Upper lobe of left lung (tissue), 4 donors: Measurements from ENCODE around the gene JAK3.
"Not testable (repeated sequence)": the region's sequence is repeated elsewhere in the genome, so short reads cannot be mapped to it uniquely, and the experiment has no call there.

Experiments
- POLR2A ChIP-seq, 4 donors: fragments of 450-650 bp; IDR thresholded peaks; one replicate each; pipeline ENCODE4 v1.5.1; 2016 to 2017; ENCODE audit warnings: antibody characterized with exemption in 4 of 4, mild to moderate bottlenecking in 2 of 4
- TF ChIP-seq, protein P1 (sequence below), 6 experiments: fragments of 450-650 bp in 4 of 6; fragments of 200-600 bp in 2 of 6; sonication (generic) in 2 of 6; IDR thresholded peaks; one replicate each; pipeline ENCODE4 v1.5.1; 2016 to 2019; ENCODE audit warnings: antibody characterized with exemption in 6 of 6

DNA sequence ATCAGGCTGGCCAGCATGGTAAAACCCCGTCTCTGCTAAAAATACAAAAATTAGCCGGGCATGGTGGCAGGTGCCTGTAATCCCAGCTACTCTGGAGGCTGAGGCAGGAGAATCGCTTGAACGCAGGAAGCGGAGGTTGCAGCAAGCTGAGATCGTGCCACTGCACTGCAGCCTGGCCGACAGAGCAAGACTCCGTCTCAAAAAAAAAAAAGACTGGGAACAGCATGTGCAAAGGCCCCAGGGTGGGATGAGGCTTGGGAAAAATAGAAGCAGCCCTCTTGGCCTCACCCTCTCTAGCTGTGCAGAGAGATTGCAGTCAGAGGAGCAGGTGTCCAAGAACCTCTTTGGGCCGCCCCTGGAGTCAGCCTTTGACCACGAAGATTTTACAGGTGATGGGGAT, 69.9 kb downstream of the JAK3 start:
- TF ChIP-seq, protein P1, sequence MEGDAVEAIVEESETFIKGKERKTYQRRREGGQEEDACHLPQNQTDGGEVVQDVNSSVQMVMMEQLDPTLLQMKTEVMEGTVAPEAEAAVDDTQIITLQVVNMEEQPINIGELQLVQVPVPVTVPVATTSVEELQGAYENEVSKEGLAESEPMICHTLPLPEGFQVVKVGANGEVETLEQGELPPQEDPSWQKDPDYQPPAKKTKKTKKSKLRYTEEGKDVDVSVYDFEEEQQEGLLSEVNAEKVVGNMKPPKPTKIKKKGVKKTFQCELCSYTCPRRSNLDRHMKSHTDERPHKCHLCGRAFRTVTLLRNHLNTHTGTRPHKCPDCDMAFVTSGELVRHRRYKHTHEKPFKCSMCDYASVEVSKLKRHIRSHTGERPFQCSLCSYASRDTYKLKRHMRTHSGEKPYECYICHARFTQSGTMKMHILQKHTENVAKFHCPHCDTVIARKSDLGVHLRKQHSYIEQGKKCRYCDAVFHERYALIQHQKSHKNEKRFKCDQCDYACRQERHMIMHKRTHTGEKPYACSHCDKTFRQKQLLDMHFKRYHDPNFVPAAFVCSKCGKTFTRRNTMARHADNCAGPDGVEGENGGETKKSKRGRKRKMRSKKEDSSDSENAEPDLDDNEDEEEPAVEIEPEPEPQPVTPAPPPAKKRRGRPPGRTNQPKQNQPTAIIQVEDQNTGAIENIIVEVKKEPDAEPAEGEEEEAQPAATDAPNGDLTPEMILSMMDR (IDR thresholded peaks at IDR 0.05), result not testable (repeated sequence)
- not testable (repeated sequence) for TF ChIP-seq POLR2A (IDR thresholded peaks at IDR 0.05)
